ENCODE measurements around the gene SEPTIN3.

The SEPTIN3 gene

GRCh38 chr22:41976070-41976901 is 7.0 kb downstream of the SEPTIN3 start:
- DNase-seq, result no peak

- no peak for DNase-seq
These were observed 7.8 kb downstream of the SEPTIN3 start for GRCh38 chr22:41976961-41977566.

GRCh38 chr22:41978732-41979131 is 9.5 kb downstream of the SEPTIN3 start:
- DNase-seq, result no peak

GRCh38 chr22:41979423-41980250 is 10.4 kb downstream of the SEPTIN3 start:
- no peak for DNase-seq

GRCh38 chr22:41982865-41983264 is 13.6 kb downstream of the SEPTIN3 start:
- DNase-seq, result no peak

- DNase-seq, result no peak
These were observed 14.5 kb downstream of the SEPTIN3 start for GRCh38 chr22:41983513-41984405.

- DNase-seq, result no peak
These were observed 18.0 kb downstream of the SEPTIN3 start for GRCh38 chr22:41987276-41987675.

- DNase-seq, result no peak
These were observed 20.0 kb downstream of the SEPTIN3 start for GRCh38 chr22:41989246-41989645.

GRCh38 chr22:41991111-41991510 is 21.9 kb downstream of the SEPTIN3 start:
- no peak for DNase-seq

GRCh38 chr22:41992496-41992895 is 23.3 kb downstream of the SEPTIN3 start:
- DNase-seq, result no peak

- DNase-seq, result no peak
These were observed 26.0 kb downstream of the SEPTIN3 start for GRCh38 chr22:41995211-41995610.

GRCh38 chr22:41996826-41997225 is 27.6 kb downstream of the SEPTIN3 start:
- no peak for DNase-seq

- peak; percentile 43 for DNase-seq
These were observed 29.4 kb downstream of the SEPTIN3 start, which contains the start of gene WBP2NL for GRCh38 chr22:41998361-41999261. WBP2NL (plus strand) TSS chr22:41998788; CDS start chr22:41998819, 31 bp downstream.

- no peak for DNase-seq
These were observed 31.2 kb downstream of the SEPTIN3 start for GRCh38 chr22:42000466-42000865.

GRCh38 chr22:42001121-42001520 is 31.9 kb downstream of the SEPTIN3 start:
- no peak for DNase-seq

- DNase-seq, result no peak
These were observed 32.5 kb downstream of the SEPTIN3 start for GRCh38 chr22:42001706-42002105.

GRCh38 chr22:42007922-42008321 is 38.7 kb downstream of the SEPTIN3 start:
- no peak for DNase-seq

GRCh38 chr22:42010778-42011177 is 41.5 kb downstream of the SEPTIN3 start:
- no peak for DNase-seq

- DNase-seq, result no peak
These were observed 44.1 kb downstream of the SEPTIN3 start for GRCh38 chr22:42013385-42013784.

GRCh38 chr22:42016111-42016510 is 46.9 kb downstream of the SEPTIN3 start:
- DNase-seq, result no peak

GRCh38 chr22:42018224-42018623 is 49.0 kb downstream of the SEPTIN3 start:
- no peak for DNase-seq

Measured in kidney glomerular epithelial cell (primary cell).